Body of pancreas (tissue), 4 donors: Measurements from ENCODE around the gene EHD3.

Experiments
- POLR2A ChIP-seq, 3 donors: fragments of 450-650 bp; IDR thresholded peaks; one replicate each; pipeline ENCODE4 v1.6.1; 2016; ENCODE audit warnings: antibody characterized with exemption in 3 of 3, mild to moderate bottlenecking in 2 of 3
- TF ChIP-seq, protein P1 (sequence below), 7 experiments: fragments of 450-650 bp in 4 of 7; fragments of 200-600 bp in 3 of 7; sonication (generic) in 3 of 7; IDR thresholded peaks; one replicate each; pipeline ENCODE4 v1.5.1; 2016 to 2019; ENCODE audit warnings: antibody characterized with exemption in 7 of 7

DNA sequence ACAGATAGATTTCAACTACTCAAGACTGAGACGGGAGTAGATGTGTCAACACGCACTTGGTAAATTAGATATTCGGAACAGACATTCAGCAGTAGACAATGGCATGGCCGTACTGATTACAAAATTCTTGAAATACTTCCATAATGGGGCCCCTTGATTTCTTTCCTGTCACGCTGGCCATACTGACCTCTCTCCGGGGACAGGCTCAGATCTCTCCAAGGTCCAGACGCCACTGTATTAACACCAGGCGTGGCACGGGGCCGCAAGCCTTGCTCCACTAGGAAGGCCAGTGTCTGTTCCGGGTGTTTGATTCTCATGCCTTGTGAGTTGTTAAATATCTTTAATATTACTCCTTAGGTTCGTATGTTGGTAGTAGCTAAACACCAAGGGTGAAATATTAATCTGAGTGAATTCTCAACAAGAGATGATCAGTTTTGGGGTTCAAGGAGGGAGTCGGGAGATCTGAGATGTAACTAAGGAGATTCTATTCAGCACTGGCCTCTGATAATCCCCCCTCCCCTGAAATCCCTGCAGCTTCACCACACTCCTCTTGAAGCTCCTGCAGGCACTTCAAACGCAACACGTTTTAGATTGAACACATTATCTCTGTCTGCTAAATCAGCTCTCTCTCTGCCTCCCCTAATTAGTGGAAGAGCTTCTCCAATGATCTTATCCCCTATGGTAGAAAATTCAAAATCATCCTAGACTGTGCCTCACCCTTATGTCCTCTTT, 2.2 kb upstream of the EHD3 start:
- TF ChIP-seq POLR2A (IDR thresholded peaks at IDR 0.05) = no peak
- TF ChIP-seq, protein P1, sequence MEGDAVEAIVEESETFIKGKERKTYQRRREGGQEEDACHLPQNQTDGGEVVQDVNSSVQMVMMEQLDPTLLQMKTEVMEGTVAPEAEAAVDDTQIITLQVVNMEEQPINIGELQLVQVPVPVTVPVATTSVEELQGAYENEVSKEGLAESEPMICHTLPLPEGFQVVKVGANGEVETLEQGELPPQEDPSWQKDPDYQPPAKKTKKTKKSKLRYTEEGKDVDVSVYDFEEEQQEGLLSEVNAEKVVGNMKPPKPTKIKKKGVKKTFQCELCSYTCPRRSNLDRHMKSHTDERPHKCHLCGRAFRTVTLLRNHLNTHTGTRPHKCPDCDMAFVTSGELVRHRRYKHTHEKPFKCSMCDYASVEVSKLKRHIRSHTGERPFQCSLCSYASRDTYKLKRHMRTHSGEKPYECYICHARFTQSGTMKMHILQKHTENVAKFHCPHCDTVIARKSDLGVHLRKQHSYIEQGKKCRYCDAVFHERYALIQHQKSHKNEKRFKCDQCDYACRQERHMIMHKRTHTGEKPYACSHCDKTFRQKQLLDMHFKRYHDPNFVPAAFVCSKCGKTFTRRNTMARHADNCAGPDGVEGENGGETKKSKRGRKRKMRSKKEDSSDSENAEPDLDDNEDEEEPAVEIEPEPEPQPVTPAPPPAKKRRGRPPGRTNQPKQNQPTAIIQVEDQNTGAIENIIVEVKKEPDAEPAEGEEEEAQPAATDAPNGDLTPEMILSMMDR (IDR thresholded peaks at IDR 0.05) = no peak
